Neural progenitor cell (in vitro differentiated cells): ENCODE measurements around the gene GABARAP.

ENCODE experiments used
- CTCF ChIP-seq: fragments of 200-600 bp; sonication (generic); IDR thresholded peaks from 2 replicates; pipeline ENCODE4 v1.5.1; 2017; ENCODE audit warnings: antibody characterized with exemption, mild to moderate bottlenecking
- EZH2 ChIP-seq: fragments of 200-600 bp; sonication (generic); IDR thresholded peaks from 2 replicates; pipeline ENCODE4 v1.6.1; 2017; ENCODE audit warnings: antibody characterized with exemption, mild to moderate bottlenecking, moderate library complexity
- EZH2phosphoT487 ChIP-seq: fragments of 200-600 bp; sonication (generic); IDR thresholded peaks from 2 replicates; pipeline ENCODE4 v1.6.1; 2017; ENCODE audit warnings: antibody characterized with exemption

GRCh38 chr17:7260151-7260550 is 17.9 kb upstream of the GABARAP start:
- TF ChIP-seq CTCF: no peak
- no peak for TF ChIP-seq EZH2phosphoT487
- no peak for TF ChIP-seq EZH2
